GM19099 (cell line): Measurements from ENCODE around the gene RPL10.
A peak's percentile ranks its signal among the peaks of the same experiment; 100 is the strongest.

Experiments
- POLR2A ChIP-seq: IDR thresholded peaks from 3 replicates; pipeline ENCODE4 v1.6.1; 2011; ENCODE audit warnings: low read depth; ENCODE audit not compliant: insufficient read length; ENCODE audit errors: extremely low read depth

Gene RPL10

GRCh38 chrX:154370300-154371016 lies 27.7 kb upstream of the RPL10 start:
- TF ChIP-seq POLR2A = no peak

- peak; percentile 99 for TF ChIP-seq POLR2A
Measured at GRCh38 chrX:154371017-154371788, 27.0 kb upstream of the RPL10 start.

GRCh38 chrX:154371789-154372300 lies 26.3 kb upstream of the RPL10 start:
- TF ChIP-seq POLR2A = no peak

GRCh38 chrX:154372612-154373022 lies 25.6 kb upstream of the RPL10 start:
- peak; percentile 36 for TF ChIP-seq POLR2A

- no peak for TF ChIP-seq POLR2A
Measured at GRCh38 chrX:154373340-154374306, 24.6 kb upstream of the RPL10 start.

GRCh38 chrX:154374313-154375155 lies 23.6 kb upstream of the RPL10 start, which contains the start of gene FLNA:
Gene FLNA (minus strand): TSS chrX:154374634. CDS start chrX:154371245, 3,389 bp downstream.
- no peak for TF ChIP-seq POLR2A

GRCh38 chrX:154375156-154375504 lies 23.0 kb upstream of the RPL10 start:
- no peak for TF ChIP-seq POLR2A

GRCh38 chrX:154376774-154377173 lies 21.4 kb upstream of the RPL10 start:
- TF ChIP-seq POLR2A = no peak

GRCh38 chrX:154378059-154378798 lies 19.9 kb upstream of the RPL10 start:
- peak; percentile 68 for TF ChIP-seq POLR2A

- peak; percentile 66 for TF ChIP-seq POLR2A
Measured at GRCh38 chrX:154378799-154379568, 19.2 kb upstream of the RPL10 start, which contains the start of gene EMD. Gene EMD (plus strand): TSS chrX:154379295. CDS start chrX:154379485, 190 bp downstream.

GRCh38 chrX:154379569-154379951 lies 18.6 kb upstream of the RPL10 start:
- TF ChIP-seq POLR2A = no peak

GRCh38 chrX:154380153-154380552 lies 18.0 kb upstream of the RPL10 start:
- TF ChIP-seq POLR2A = no peak

- TF ChIP-seq POLR2A = no peak
Measured at GRCh38 chrX:154380787-154381186, 17.4 kb upstream of the RPL10 start.

- no peak for TF ChIP-seq POLR2A
Measured at GRCh38 chrX:154381271-154381670, 16.9 kb upstream of the RPL10 start.
